GM15510 (cell line): ENCODE data around the gene RAB37.

Experiments
- POLR2A ChIP-seq: IDR thresholded peaks from 3 replicates; pipeline ENCODE4 v1.6.1; 2011; ENCODE audit warnings: borderline replicate concordance; ENCODE audit not compliant: insufficient read length; ENCODE audit errors: extremely low read depth

RAB37 gene

GRCh38 chr17:74713171-74713755 is 23.8 kb upstream of the RAB37 start:
- TF ChIP-seq POLR2A, result no peak

- no peak for TF ChIP-seq POLR2A
Observed at GRCh38 chr17:74715144-74715543, 21.9 kb upstream of the RAB37 start.

- TF ChIP-seq POLR2A, result no peak
Observed at GRCh38 chr17:74720506-74720905, 16.6 kb upstream of the RAB37 start.

- TF ChIP-seq POLR2A, result no peak
Observed at GRCh38 chr17:74722782-74723181, 14.3 kb upstream of the RAB37 start.

GRCh38 chr17:74723891-74724290 is 13.2 kb upstream of the RAB37 start:
- no peak for TF ChIP-seq POLR2A

GRCh38 chr17:74725111-74725510 is 11.9 kb upstream of the RAB37 start:
- no peak for TF ChIP-seq POLR2A

GRCh38 chr17:74728033-74728701 is 8.9 kb upstream of the RAB37 start:
- no peak for TF ChIP-seq POLR2A

- TF ChIP-seq POLR2A, result no peak
Observed at GRCh38 chr17:74728702-74729075, 8.4 kb upstream of the RAB37 start.

- TF ChIP-seq POLR2A, result no peak
Observed at GRCh38 chr17:74729368-74729767, 7.7 kb upstream of the RAB37 start.

- no peak for TF ChIP-seq POLR2A
Observed at GRCh38 chr17:74729866-74730265, 7.2 kb upstream of the RAB37 start.

- no peak for TF ChIP-seq POLR2A
Observed at GRCh38 chr17:74730491-74731346, 6.3 kb upstream of the RAB37 start.

GRCh38 chr17:74731347-74731605 is 5.8 kb upstream of the RAB37 start:
- no peak for TF ChIP-seq POLR2A

- TF ChIP-seq POLR2A, result no peak
Observed at GRCh38 chr17:74732042-74732867, 4.8 kb upstream of the RAB37 start.

- no peak for TF ChIP-seq POLR2A
Observed at GRCh38 chr17:74733365-74734122, 3.5 kb upstream of the RAB37 start.
